ENCODE results near the gene LRP1.

DNA sequence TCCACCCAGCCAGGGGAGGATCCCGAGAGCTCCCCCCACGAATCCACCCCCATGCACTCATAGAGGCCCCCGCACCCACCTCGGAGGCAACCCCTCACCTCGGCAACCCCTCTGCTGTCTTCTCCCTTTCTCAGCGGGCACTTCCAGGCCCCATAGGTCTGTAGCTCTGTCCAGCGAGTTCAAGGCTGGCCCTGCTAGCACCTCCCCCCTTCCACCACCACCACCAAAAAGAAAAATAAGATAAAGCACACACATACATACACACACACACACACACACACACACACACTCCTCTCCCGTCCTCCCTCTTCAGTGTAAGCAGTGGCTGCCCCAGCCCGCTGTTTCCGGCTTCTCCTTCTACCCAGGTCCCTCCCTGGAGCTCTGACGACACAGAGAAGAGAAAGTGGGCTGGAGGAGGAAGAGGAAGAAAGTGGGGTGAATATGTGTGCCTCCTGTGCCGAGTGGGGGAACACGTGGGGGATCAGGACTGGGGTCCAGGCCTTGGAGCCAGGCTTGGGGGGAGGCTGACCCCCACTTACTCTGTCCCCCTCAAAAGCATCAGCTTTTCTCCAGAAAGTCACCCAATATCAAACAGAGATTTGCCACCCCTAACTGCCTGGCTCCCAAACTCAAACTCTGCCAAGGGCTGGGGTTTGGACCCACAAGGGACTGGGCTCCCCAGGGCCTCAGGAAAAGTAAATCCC is 17.1 kb upstream of the LRP1 start, which contains the start of gene STAT6:
- TF ChIP-seq EZH2 (IDR thresholded peaks at IDR 0.05; ENCODE audit: low read length, unreplicated experiment) (no peak), CTCF (conservative IDR thresholded peaks at IDR 0.05; ENCODE audit: low read depth, low read length) (no peak)
